Sigmoid colon (tissue), 7 donors: ENCODE data around the gene ICE1. TPM values are rescaled to one million over a fixed set of nuclear protein-coding genes. Genes with fewer than 3 reads are reported as not detected.

Source experiments
- DNase-seq: peaks from one replicate; pipeline ENCODE4 v3.0.0-alpha.2; 2019
- H3K27ac ChIP-seq, 4 donors: fragments of 200-600 bp; sonication (generic); one replicate each; pipeline ENCODE4 v1.5.1; 2016 to 2019; ENCODE audit warnings: mild to moderate bottlenecking in 1 of 4
- H3K27me3 ChIP-seq, 3 donors: fragments of 200-600 bp; sonication (generic); one replicate each; pipeline ENCODE4 v1.5.1; 2019; ENCODE audit warnings: mild to moderate bottlenecking in 1 of 3
- H3K36me3 ChIP-seq, 4 donors: fragments of 200-600 bp; sonication (generic); one replicate each; pipeline ENCODE4 v1.5.1; 2016 to 2019
- H3K4me1 ChIP-seq, 4 donors: fragments of 200-600 bp; sonication (generic); one replicate each; pipeline ENCODE4 v1.5.1; 2017 to 2019
- H3K4me3 ChIP-seq, 4 donors: fragments of 200-600 bp; sonication (generic); one replicate each; pipeline ENCODE4 v1.5.1; 2017 to 2019; ENCODE audit warnings: mild to moderate bottlenecking in 2 of 4, moderate library complexity in 1 of 4
- H3K9me3 ChIP-seq, 4 donors: fragments of 200-600 bp in 3 of 4; sonication (generic) in 3 of 4; one replicate each; pipeline versions ENCODE4 v1.5.1 to v1.6.1; 2013 to 2019
- CTCF ChIP-seq, 4 experiments: fragments of 450-650 bp in 3 of 4; fragments of 200-600 bp in 1 of 4; IDR thresholded peaks; one replicate each; pipeline ENCODE4 v1.5.1; 2016 to 2019; ENCODE audit warnings: antibody characterized with exemption in 4 of 4, mild to moderate bottlenecking in 3 of 4, moderate library complexity in 2 of 4
- EP300 ChIP-seq, 4 donors: sonication (generic); formaldehyde crosslinking; IDR thresholded peaks; one replicate each; pipeline ENCODE4 v1.6.1; 2017; ENCODE audit warnings: antibody characterized with exemption in 4 of 4
- POLR2A ChIP-seq, 2 donors: fragments of 450-650 bp; IDR thresholded peaks; one replicate each; pipeline ENCODE4 v1.6.1; 2016; ENCODE audit warnings: antibody characterized with exemption in 2 of 2, mild to moderate bottlenecking in 2 of 2, moderate library complexity in 2 of 2
- POLR2AphosphoS5 ChIP-seq, 4 donors: sonication (generic); formaldehyde crosslinking; IDR thresholded peaks; one replicate each; pipeline ENCODE4 v1.6.1; 2017; ENCODE audit warnings: antibody characterized with exemption in 4 of 4
- WGBS, 2 donors: extraction: QIAGEN DNeasy Blood & Tissue Kit; methylation state at CpG; one replicate each; pipeline ENCODE4 v1.1.7; 2013; 5-methylcytosine and 5-hydroxymethylcytosine counted together
- intact Hi-C: fragments of 100-400 bp; cut with DNase I; formaldehyde crosslinking; loops from one replicate; pipeline ENCODE4 v1.15.1; 2023
- polyA plus RNA-seq, 3 donors: library from polyadenylated mRNA; stranded (reverse); fragments of 200-250 nt; gene quantifications; one replicate each; pipeline ENCODE4 v1.2.3, GENCODE V29; 2013
- total RNA-seq, 4 donors: library from RNA; depleted of rRNA; stranded (reverse); fragments of >200 nt; gene quantifications; one replicate each; pipeline ENCODE4 v1.1.0, GENCODE V29; 2016
- donor health status: healthy with polysubstance abuse.
- donor health status: Bipolar disorder and iron deficiency.
- donor health status: healthy.

ICE1 gene
- total and polyA plus RNA-seq, 7 donors, result 4.4 to 32.6 (median 28.1) TPM

- no peak overlapping the region for H3K4me3 ChIP-seq
- H3K36me3 ChIP-seq, result no peaks in the 10 kb centered on the region
- TF ChIP-seq EP300 (IDR thresholded peaks at IDR 0.05), result no peak
- no peak for TF ChIP-seq POLR2A (IDR thresholded peaks at IDR 0.05)
- TF ChIP-seq POLR2AphosphoS5 (IDR thresholded peaks at IDR 0.05), result no peak
- TF ChIP-seq CTCF (IDR thresholded peaks at IDR 0.05), result no peak
- no peaks in the 10 kb centered on the region for H3K9me3 ChIP-seq
- no peak for DNase-seq
- intact Hi-C loops, result no loop called here
- WGBS, 2 donors, result 64 to 89% methylated on average over 3 of the region's 3 CpGs
- no peak overlapping the region for H3K27ac ChIP-seq
- peaks cover 0 to 71% (median 41%) of the 10 kb centered on the region in 4 donors for H3K4me1 ChIP-seq
- no peaks in the 10 kb centered on the region for H3K27me3 ChIP-seq
These were observed 7.7 kb downstream of the ICE1 start for GRCh38 chr5:5430136-5430535.

DNA sequence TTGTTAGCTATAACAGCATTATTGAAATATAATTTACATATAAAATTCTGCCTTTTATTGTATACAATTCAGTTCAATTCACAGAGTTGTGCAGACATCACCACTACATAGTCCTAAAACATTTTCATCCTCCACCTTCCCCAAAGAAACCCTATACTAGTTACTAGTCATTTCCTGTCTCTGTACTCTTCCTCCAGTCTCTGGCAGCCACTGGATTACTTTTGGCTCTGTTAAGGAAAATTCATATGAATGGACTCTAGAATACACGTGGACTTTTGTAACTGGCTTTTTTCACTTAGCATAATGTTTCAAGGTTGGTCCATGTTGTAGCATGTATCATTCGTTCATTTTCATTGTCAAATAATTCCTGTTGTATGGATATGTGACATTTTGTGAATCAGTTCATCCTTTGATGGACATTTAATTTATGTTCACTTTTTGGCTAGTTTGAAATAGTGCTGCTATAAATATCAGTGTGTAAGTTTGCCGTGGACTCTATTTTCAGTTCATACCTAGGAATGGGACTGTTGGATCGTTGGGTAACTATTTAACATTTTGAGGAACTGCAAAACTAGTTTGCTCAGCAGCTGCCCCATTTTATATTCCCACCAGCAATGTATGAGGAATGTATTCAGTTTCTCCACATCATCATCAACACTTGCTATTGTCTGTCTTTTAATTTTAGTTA is 9.7 kb downstream of the ICE1 start:
- H3K36me3 ChIP-seq, result peaks cover 0 to 9% (median 0%) of the 10 kb centered on the region in 4 donors
- no peak overlapping the region for H3K4me3 ChIP-seq
- no peak overlapping the region for H3K27ac ChIP-seq
- peaks cover 0 to 59% (median 30%) of the 10 kb centered on the region in 4 donors for H3K4me1 ChIP-seq
- WGBS, 2 donors, result 80 to 86% methylated on average over 4 of the region's 4 CpGs
- DNase-seq, result no peak
- intact Hi-C loops, result no loop called here
- no peaks in the 10 kb centered on the region for H3K9me3 ChIP-seq
- no peaks in the 10 kb centered on the region for H3K27me3 ChIP-seq
- TF ChIP-seq CTCF (IDR thresholded peaks at IDR 0.05), result no peak
- no peak for TF ChIP-seq EP300 (IDR thresholded peaks at IDR 0.05)
- no peak for TF ChIP-seq POLR2A (IDR thresholded peaks at IDR 0.05)
- no peak for TF ChIP-seq POLR2AphosphoS5 (IDR thresholded peaks at IDR 0.05)

- DNase-seq, result no peak
- no peaks in the 10 kb centered on the region for H3K27me3 ChIP-seq
- intact Hi-C loops, result no loop called here
- 69 to 83% methylated on average over 4 of the region's 4 CpGs for WGBS, 2 donors
- H3K4me1 ChIP-seq, result peaks cover 0 to 25% (median 16%) of the 10 kb centered on the region in 4 donors
- no peak for TF ChIP-seq CTCF (IDR thresholded peaks at IDR 0.05)
- TF ChIP-seq POLR2A (IDR thresholded peaks at IDR 0.05), result no peak
- TF ChIP-seq POLR2AphosphoS5 (IDR thresholded peaks at IDR 0.05), result no peak
- TF ChIP-seq EP300 (IDR thresholded peaks at IDR 0.05), result no peak
- H3K36me3 ChIP-seq, result peaks cover 0 to 26% (median 0%) of the 10 kb centered on the region in 4 donors
- no peak overlapping the region for H3K4me3 ChIP-seq
- H3K27ac ChIP-seq, result no peak overlapping the region
- no peaks in the 10 kb centered on the region for H3K9me3 ChIP-seq
These were observed 13.8 kb downstream of the ICE1 start for GRCh38 chr5:5436203-5436760.

DNA sequence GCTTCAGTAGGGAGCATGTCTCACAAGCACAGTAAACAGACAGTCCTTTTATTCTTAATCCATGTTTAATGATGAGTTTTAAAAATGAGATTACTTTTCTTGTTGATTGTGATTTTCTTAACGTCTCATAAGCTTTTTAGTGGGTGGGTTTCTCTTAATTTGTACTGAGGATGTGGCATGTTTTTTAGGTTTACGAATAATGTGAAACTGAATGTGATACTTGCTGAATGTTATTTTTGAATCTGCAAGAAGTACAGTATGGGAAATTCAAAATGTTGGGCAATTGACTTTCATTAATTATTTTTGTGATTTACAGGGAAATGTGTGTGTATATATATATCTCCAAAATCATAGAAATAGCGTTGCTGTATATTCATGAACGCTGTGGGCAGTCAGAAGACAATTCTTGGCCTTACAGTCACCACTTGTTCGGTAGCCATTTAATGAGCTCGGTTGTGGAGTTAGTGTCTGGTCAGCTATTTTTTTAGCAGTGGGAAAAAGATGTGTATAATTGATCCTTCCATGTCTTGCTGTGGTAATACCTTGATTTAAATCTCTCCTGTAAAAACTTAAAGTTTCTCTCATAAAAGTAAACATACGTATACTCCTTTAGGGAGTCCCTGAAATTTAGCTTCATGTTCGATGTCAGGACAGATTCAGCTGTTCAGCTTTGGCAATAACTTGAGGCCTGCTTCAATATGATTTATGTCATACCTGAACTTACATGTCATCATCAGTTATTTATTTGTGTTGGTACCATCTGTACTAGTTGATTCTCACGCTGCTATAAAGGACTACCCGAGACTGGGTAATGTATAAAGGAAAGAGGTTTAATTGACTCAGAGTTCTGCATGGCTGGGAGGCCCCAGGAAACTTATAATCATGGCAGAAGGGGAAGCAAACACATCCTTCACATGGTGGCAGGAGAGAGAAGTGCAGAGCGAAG is 15.0 kb downstream of the ICE1 start:
- H3K36me3 ChIP-seq, result peaks cover 0 to 38% (median 0%) of the 10 kb centered on the region in 4 donors
- WGBS, 2 donors, result 88 to 91% methylated on average over 11 of the region's 11 CpGs
- H3K27ac ChIP-seq, result no peak overlapping the region
- peaks cover 0 to 13% (median 5%) of the 10 kb centered on the region in 4 donors for H3K4me1 ChIP-seq
- H3K9me3 ChIP-seq, result no peaks in the 10 kb centered on the region
- H3K4me3 ChIP-seq, result no peak overlapping the region
- no peak for DNase-seq
- intact Hi-C loops, result no loop called here
- H3K27me3 ChIP-seq, result no peaks in the 10 kb centered on the region
- TF ChIP-seq CTCF (IDR thresholded peaks at IDR 0.05), result no peak
- TF ChIP-seq POLR2AphosphoS5 (IDR thresholded peaks at IDR 0.05), result no peak
- no peak for TF ChIP-seq EP300 (IDR thresholded peaks at IDR 0.05)
- TF ChIP-seq POLR2A (IDR thresholded peaks at IDR 0.05), result no peak
